ENCODE data around the gene DDC. TPM values are rescaled to one million over a fixed set of nuclear protein-coding genes. Genes with fewer than 3 reads are reported as not detected.

The DDC gene
- total and polyA plus RNA-seq, 4 donors: 27.2 to 74.9 (median 58.6) TPM

GRCh38 chr7:50594734-50595485 lies 29.7 kb upstream of the DDC start:
- WGBS: 85% methylated on average over 7 of the region's 7 CpGs
- peaks cover 0 to 35% (median 29%) of the 10 kb centered on the region in 4 donors for H3K36me3 ChIP-seq (ENCODE audit: control insufficient read depth in 4 of 4, insufficient read depth in 3 of 4, low read depth in 1 of 4, low read length in 3 of 4)
- TF ChIP-seq TAF1 (conservative IDR thresholded peaks at IDR 0.05) (no peak), YY1 (IDR thresholded peaks at IDR 0.05) (no peak), MAX (IDR thresholded peaks at IDR 0.05) (no peak), SP1 (IDR thresholded peaks at IDR 0.05) (no peak), ATF3 (IDR thresholded peaks at IDR 0.05) (no peak), GABPA (IDR thresholded peaks at IDR 0.05 in 1 of 2, conservative IDR thresholded peaks at IDR 0.05 in 1 of 2) (no peak), REST (IDR thresholded peaks at IDR 0.05) (no peak), HNF4G (IDR thresholded peaks at IDR 0.05) (no peak), JUND (IDR thresholded peaks at IDR 0.05) (no peak), EGR1 (IDR thresholded peaks at IDR 0.05; ENCODE audit: low read depth in 2 of 2) (no peak), FOXA1 (IDR thresholded peaks at IDR 0.05) (no peak), ZBTB33 (IDR thresholded peaks at IDR 0.05) (no peak), CTCF (IDR thresholded peaks at IDR 0.05; ENCODE audit: low read depth, low read length, missing input control) (no peak), NR2F2 (IDR thresholded peaks at IDR 0.05) (no peak), HNF4A (conservative IDR thresholded peaks at IDR 0.05) (no peak), RAD21 (IDR thresholded peaks at IDR 0.05) (no peak), RXRA (IDR thresholded peaks at IDR 0.05) (no peak), FOXA2 (IDR thresholded peaks at IDR 0.05) (no peak)

More at GRCh38 chr7:50594734-50595485, 29.7 kb upstream of the DDC start:
- Histone ChIP-seq H3K4me3 (ENCODE audit: low read depth in 1 of 3, low read length in 3 of 3) (no peak overlapping the region), H3K9ac (ENCODE audit: low read depth in 1 of 2, low read length in 2 of 2) (no peak overlapping the region), H3K27me3 (ENCODE audit: control insufficient read depth in 4 of 4, insufficient read depth in 4 of 4, low read length in 3 of 4) (no peaks in the 10 kb centered on the region), H3K4me1 (ENCODE audit: control insufficient read depth in 4 of 4, insufficient read depth in 4 of 4, low read length in 3 of 4) (no peaks in the 10 kb centered on the region), H3K27ac (ENCODE audit: low read depth in 1 of 2, low read length in 2 of 2) (no peak overlapping the region), H3K9me3 (ENCODE audit: control insufficient read depth in 4 of 4, low read length in 3 of 4) (no peaks in the 10 kb centered on the region)
- no peak for DNase-seq (ENCODE audit: low spot score)
